Keratinocyte (primary cell): ENCODE results near the gene USP35. TPM values are rescaled to one million over a fixed set of nuclear protein-coding genes. Genes with fewer than 3 reads are reported as not detected.

ENCODE experiments used
- DNase-seq: peaks from one replicate; pipeline ENCODE4 v3.0.0-alpha.2; 2011; ENCODE audit warnings: low read depth, missing footprints, low spot score
- FAIRE-seq: peaks from 2 replicates; lab custom pipeline; 2011; peaks lifted over from hg19 to GRCh38; lab: Jason Lieb, UNC
- H2AFZ ChIP-seq: 2 replicates; pipeline ENCODE4 v1.6.0; 2012; ENCODE audit warnings: low read length, control low read depth, inconsistent platforms; ENCODE audit not compliant: control insufficient read depth
- H3K27ac ChIP-seq: 2 replicates; pipeline ENCODE4 v1.5.1; 2011; ENCODE audit warnings: low read length; ENCODE audit not compliant: control insufficient read depth, insufficient read depth
- H3K27me3 ChIP-seq: 3 replicates; pipeline ENCODE4 v1.6.0; 2011; ENCODE audit warnings: low read length; ENCODE audit not compliant: control insufficient read depth, insufficient read depth; ENCODE audit errors: extremely low read depth
- H3K36me3 ChIP-seq, 2 experiments: 2 replicates in 1 of 2; 3 replicates in 1 of 2; pipeline ENCODE4 v1.5.1; 2011; ENCODE audit warnings: low read length in 2 of 2, mild to moderate bottlenecking in 1 of 2; ENCODE audit not compliant: control insufficient read depth in 2 of 2, insufficient read depth in 2 of 2; ENCODE audit errors: extremely low read depth in 1 of 2
- H3K4me1 ChIP-seq: 3 replicates; pipeline ENCODE4 v1.5.1; 2011; ENCODE audit warnings: low read length; ENCODE audit not compliant: control insufficient read depth, insufficient read depth; ENCODE audit errors: extremely low read depth
- H3K4me2 ChIP-seq: 3 replicates; pipeline ENCODE4 v1.6.0; 2011; ENCODE audit warnings: low read depth, low read length; ENCODE audit not compliant: control insufficient read depth, insufficient read depth; ENCODE audit errors: extremely low read depth
- H3K4me3 ChIP-seq, 3 experiments: fragments of 200-600 bp in 1 of 3; sonication (generic) in 1 of 3; 2 replicates in 2 of 3; 3 replicates in 1 of 3; pipeline ENCODE4 v1.5.1; 2011 to 2016; ENCODE audit warnings: low read length in 3 of 3, mild to moderate bottlenecking in 3 of 3, control low read depth in 2 of 3, inconsistent platforms in 1 of 3, low read depth in 1 of 3, mixed read lengths in 1 of 3, mixed run types in 1 of 3, moderate library complexity in 1 of 3; ENCODE audit not compliant: control insufficient read depth in 2 of 3, insufficient read depth in 2 of 3; ENCODE audit errors: extremely low read depth in 1 of 3
- H3K79me2 ChIP-seq: 2 replicates; pipeline ENCODE4 v1.6.0; 2012; ENCODE audit warnings: low read length; ENCODE audit not compliant: control insufficient read depth, insufficient read depth
- H3K9ac ChIP-seq: 3 replicates; pipeline ENCODE4 v1.6.0; 2011; ENCODE audit warnings: low read length; ENCODE audit not compliant: control insufficient read depth, insufficient read depth; ENCODE audit errors: extremely low read depth
- H3K9me1 ChIP-seq: 3 replicates; pipeline ENCODE4 v1.6.0; 2011; ENCODE audit warnings: low read length; ENCODE audit not compliant: control insufficient read depth, insufficient read depth; ENCODE audit errors: extremely low read depth
- H3K9me3 ChIP-seq: 2 replicates; pipeline ENCODE4 v1.5.1; 2012; ENCODE audit warnings: low read depth, low read length; ENCODE audit not compliant: control insufficient read depth
- H4K20me1 ChIP-seq: 3 replicates; pipeline ENCODE4 v1.6.0; 2011; ENCODE audit warnings: low read length; ENCODE audit not compliant: control insufficient read depth, insufficient read depth; ENCODE audit errors: extremely low read depth
- EZH2 ChIP-seq: IDR thresholded peaks from one replicate; pipeline ENCODE4 v1.6.1; 2012; ENCODE audit warnings: inconsistent platforms, mild to moderate bottlenecking, low read length, moderate library complexity
- dilution Hi-C: fragments of 300-500 bp; cut with MboI; formaldehyde crosslinking; loops from one replicate; pipeline ENCODE4 v1.7.0; 2020; ENCODE audit warnings: low sequenced_read_pairs; ENCODE audit not compliant: extremely low pct_ligation_motif_present
- polyA plus RNA-seq, 5 experiments: library from polyadenylated mRNA; depleted of rRNA in 3 of 5; stranded (reverse) in 3 of 5; stranded (forward) in 1 of 5; unstranded in 1 of 5; fragments of >200 nt; gene quantifications; 1 replicate in 1 of 5; 2 replicates in 3 of 5; 3 replicates in 1 of 5; pipeline versions ENCODE4 v1.2.1 to v1.2.3, GENCODE V29; 2011 to 2012; ENCODE audit warnings: missing spikeins in 2 of 5, low read depth in 1 of 5, low replicate concordance in 1 of 5
- TF ChIP-seq, protein P1 (sequence below), 3 experiments: IDR thresholded peaks in 1 of 3; conservative IDR thresholded peaks in 1 of 3; optimal IDR thresholded peaks in 1 of 3; 2 replicates in 2 of 3; 3 replicates in 1 of 3; pipeline versions ENCODE3 to v1.5.1; 2011; ENCODE audit warnings: low read length in 3 of 3, mild to moderate bottlenecking in 3 of 3, moderate library complexity in 2 of 3, control low read depth in 1 of 3, inconsistent platforms in 1 of 3; ENCODE audit not compliant: insufficient read depth in 2 of 3; ENCODE audit errors: extremely low read depth in 1 of 3

The USP35 gene
- polyA plus RNA-seq, 1 donor (not counting 4 experiments of a cell fraction or from before 2014, with no cell fraction given), result 5.0 TPM

DNA sequence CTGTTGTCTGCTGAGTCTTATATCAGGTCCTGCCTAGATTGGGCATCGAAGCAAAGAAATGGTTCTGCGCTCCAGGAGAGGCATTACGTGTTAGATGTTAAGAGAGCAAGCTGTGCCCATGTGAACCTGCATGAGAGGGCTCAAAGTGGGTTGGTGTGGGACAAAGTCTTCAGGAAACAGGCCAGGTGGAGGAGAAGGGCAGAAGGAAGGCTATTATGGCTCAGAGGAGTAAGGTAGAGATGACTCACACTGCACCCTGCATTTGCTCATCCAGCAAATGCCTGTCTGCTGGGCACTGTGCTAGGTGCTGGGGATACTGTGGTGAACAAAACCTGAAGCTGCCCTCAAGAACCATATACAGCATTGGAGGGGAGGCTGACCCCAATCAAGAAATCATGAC, 5.8 kb downstream of the USP35 start:
- Histone ChIP-seq H3K36me3 (peaks cover 0 to 20% of the 10 kb centered on the region in 2 experiments), H3K27ac (no peak overlapping the region), H3K4me1 (peaks cover 11% of the 10 kb centered on the region), H3K9ac (no peak overlapping the region), H3K27me3 (no peaks in the 10 kb centered on the region), H2AFZ (no peak overlapping the region), H4K20me1 (peaks cover 3% of the 10 kb centered on the region), H3K79me2 (peaks cover 22% of the 10 kb centered on the region), H3K9me1 (no peaks in the 10 kb centered on the region), H3K4me2 (no peak overlapping the region), H3K9me3 (no peaks in the 10 kb centered on the region), H3K4me3 (no peak overlapping the region)
- TF ChIP-seq EZH2, result no peak
- TF ChIP-seq, protein P1, sequence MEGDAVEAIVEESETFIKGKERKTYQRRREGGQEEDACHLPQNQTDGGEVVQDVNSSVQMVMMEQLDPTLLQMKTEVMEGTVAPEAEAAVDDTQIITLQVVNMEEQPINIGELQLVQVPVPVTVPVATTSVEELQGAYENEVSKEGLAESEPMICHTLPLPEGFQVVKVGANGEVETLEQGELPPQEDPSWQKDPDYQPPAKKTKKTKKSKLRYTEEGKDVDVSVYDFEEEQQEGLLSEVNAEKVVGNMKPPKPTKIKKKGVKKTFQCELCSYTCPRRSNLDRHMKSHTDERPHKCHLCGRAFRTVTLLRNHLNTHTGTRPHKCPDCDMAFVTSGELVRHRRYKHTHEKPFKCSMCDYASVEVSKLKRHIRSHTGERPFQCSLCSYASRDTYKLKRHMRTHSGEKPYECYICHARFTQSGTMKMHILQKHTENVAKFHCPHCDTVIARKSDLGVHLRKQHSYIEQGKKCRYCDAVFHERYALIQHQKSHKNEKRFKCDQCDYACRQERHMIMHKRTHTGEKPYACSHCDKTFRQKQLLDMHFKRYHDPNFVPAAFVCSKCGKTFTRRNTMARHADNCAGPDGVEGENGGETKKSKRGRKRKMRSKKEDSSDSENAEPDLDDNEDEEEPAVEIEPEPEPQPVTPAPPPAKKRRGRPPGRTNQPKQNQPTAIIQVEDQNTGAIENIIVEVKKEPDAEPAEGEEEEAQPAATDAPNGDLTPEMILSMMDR (optimal IDR thresholded peaks at IDR 0.05 in 1 of 3, IDR thresholded peaks at IDR 0.05 in 1 of 3, conservative IDR thresholded peaks at IDR 0.05 in 1 of 3; ENCODE audit: extremely low read depth in 1 of 3, insufficient read depth in 2 of 3, low read length in 3 of 3), result no peak
- dilution Hi-C loops, result no loop called here
- peak; percentile 78 for FAIRE-seq
- no peak for DNase-seq

DNA sequence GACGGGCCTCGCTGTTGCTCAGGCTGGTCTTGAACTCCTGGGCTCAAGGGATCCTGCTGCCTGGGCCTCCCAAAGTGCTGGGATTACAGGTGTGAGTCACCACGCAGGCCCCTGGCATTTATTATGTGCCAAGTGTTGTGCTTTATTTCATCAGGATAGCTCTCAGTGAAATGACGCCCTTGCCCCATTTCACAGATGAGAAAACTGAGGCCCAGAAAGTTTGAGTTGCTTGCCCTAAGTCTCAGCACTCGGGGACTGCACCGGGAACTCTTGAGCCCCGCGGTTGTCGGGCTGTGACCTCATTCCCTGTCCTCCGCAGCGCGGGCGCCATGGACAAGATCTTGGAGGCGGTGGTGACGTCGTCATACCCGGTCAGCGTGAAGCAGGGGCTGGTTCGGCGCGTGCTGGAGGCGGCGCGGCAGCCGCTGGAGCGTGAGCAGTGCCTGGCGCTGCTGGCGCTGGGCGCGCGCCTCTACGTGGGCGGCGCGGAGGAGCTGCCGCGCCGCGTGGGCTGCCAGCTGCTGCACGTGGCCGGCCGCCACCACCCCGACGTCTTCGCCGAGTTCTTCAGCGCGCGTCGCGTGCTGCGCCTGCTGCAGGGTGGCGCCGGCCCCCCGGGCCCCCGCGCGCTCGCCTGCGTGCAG, 7.3 kb downstream of the USP35 start:
- no peak for TF ChIP-seq EZH2
- TF ChIP-seq, protein P1 (optimal IDR thresholded peaks at IDR 0.05 in 1 of 3, IDR thresholded peaks at IDR 0.05 in 1 of 3, conservative IDR thresholded peaks at IDR 0.05 in 1 of 3; ENCODE audit: extremely low read depth in 1 of 3, insufficient read depth in 2 of 3, low read length in 3 of 3), result no peak
- dilution Hi-C loops, result no loop called here
- FAIRE-seq (no peak), DNase-seq (no peak)
- Histone ChIP-seq H3K4me2 (no peak overlapping the region), H4K20me1 (peaks cover 3% of the 10 kb centered on the region), H3K9me3 (no peaks in the 10 kb centered on the region), H3K27me3 (no peaks in the 10 kb centered on the region), H3K27ac (no peak overlapping the region), H3K4me1 (peaks cover 3% of the 10 kb centered on the region), H3K36me3 (peaks cover 0 to 31% of the 10 kb centered on the region in 2 experiments), H3K79me2 (peaks cover 11% of the 10 kb centered on the region), H2AFZ (no peak overlapping the region), H3K9ac (no peak overlapping the region), H3K4me3 (no peak overlapping the region), H3K9me1 (no peaks in the 10 kb centered on the region)
